ENCODE data around the gene TCTN3.

DNA sequence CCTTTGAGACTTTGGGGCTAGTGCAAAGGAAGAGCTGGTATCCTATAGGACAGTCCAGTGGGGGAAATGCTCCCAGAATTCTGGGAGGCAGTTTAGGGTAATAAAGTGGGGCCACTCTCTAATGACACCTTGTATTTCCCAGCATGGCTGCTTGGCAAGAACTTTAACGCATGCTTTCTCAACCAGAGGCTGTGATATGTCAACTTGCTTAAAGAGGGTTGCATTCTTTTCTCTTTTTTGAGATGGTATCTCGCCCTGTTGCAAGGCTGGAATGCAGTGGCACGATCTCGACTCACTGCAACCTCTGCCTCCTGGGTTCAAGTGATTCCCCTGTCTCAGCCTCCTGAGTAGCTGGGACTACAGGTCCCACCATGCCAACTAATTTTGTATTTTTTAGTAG, 75.6 kb downstream of the TCTN3 start:
- TF ChIP-seq, protein P1, sequence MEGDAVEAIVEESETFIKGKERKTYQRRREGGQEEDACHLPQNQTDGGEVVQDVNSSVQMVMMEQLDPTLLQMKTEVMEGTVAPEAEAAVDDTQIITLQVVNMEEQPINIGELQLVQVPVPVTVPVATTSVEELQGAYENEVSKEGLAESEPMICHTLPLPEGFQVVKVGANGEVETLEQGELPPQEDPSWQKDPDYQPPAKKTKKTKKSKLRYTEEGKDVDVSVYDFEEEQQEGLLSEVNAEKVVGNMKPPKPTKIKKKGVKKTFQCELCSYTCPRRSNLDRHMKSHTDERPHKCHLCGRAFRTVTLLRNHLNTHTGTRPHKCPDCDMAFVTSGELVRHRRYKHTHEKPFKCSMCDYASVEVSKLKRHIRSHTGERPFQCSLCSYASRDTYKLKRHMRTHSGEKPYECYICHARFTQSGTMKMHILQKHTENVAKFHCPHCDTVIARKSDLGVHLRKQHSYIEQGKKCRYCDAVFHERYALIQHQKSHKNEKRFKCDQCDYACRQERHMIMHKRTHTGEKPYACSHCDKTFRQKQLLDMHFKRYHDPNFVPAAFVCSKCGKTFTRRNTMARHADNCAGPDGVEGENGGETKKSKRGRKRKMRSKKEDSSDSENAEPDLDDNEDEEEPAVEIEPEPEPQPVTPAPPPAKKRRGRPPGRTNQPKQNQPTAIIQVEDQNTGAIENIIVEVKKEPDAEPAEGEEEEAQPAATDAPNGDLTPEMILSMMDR (IDR thresholded peaks at IDR 0.05) = no peak
- no peak for TF ChIP-seq POLR2A (IDR thresholded peaks at IDR 0.05)

All from esophagus squamous epithelium (tissue), 4 donors.